ENCODE measurements around the gene DIP2C. TPM values are rescaled to one million over a fixed set of nuclear protein-coding genes. Genes with fewer than 3 reads are reported as not detected.

The DIP2C gene
- polyA plus RNA-seq, 2 donors, result 2.2 to 2.7 TPM

- Histone ChIP-seq H3K9me3 (ENCODE audit: control insufficient read depth in 2 of 2, insufficient read depth in 1 of 2, low read depth in 1 of 2, low read length in 1 of 2) (no peaks in the 10 kb centered on the region), H3K4me3 (ENCODE audit: low read depth in 1 of 2, low read length in 2 of 2) (no peak overlapping the region), H3K27me3 (ENCODE audit: control insufficient read depth in 1 of 2, insufficient read depth in 2 of 2, low read length in 2 of 2) (no peaks in the 10 kb centered on the region), H3K36me3 (ENCODE audit: control insufficient read depth in 2 of 2, insufficient read depth in 2 of 2, low read length in 1 of 2) (peaks cover 0 to 10% of the 10 kb centered on the region in 2 donors), H3K4me1 (ENCODE audit: control insufficient read depth in 2 of 2, insufficient read depth in 2 of 2, low read length in 1 of 2) (no peaks in the 10 kb centered on the region), H3K27ac (ENCODE audit: low read depth in 2 of 2, low read length in 1 of 2) (no peak overlapping the region)
- WGBS, 2 donors, result 78 to 82% methylated on average over 9 of the region's 9 CpGs
Measured at GRCh38 chr10:241966-242643, 447.4 kb downstream of the DIP2C start.

- Histone ChIP-seq H3K4me1 (ENCODE audit: control insufficient read depth in 2 of 2, insufficient read depth in 2 of 2, low read length in 1 of 2) (no peaks in the 10 kb centered on the region), H3K36me3 (ENCODE audit: control insufficient read depth in 2 of 2, insufficient read depth in 2 of 2, low read length in 1 of 2) (peaks cover 0 to 3% of the 10 kb centered on the region in 2 donors), H3K27ac (ENCODE audit: low read depth in 2 of 2, low read length in 1 of 2) (no peak overlapping the region), H3K4me3 (ENCODE audit: low read depth in 1 of 2, low read length in 2 of 2) (no peak overlapping the region), H3K9me3 (ENCODE audit: control insufficient read depth in 2 of 2, insufficient read depth in 1 of 2, low read depth in 1 of 2, low read length in 1 of 2) (no peaks in the 10 kb centered on the region), H3K27me3 (ENCODE audit: control insufficient read depth in 1 of 2, insufficient read depth in 2 of 2, low read length in 2 of 2) (no peaks in the 10 kb centered on the region)
- WGBS, 2 donors, result 76 to 81% methylated on average over 6 of the region's 6 CpGs
Measured at GRCh38 chr10:241451-241850, 448.0 kb downstream of the DIP2C start.

GRCh38 chr10:239109-239508 lies 450.4 kb downstream of the DIP2C start:
- Histone ChIP-seq H3K27ac (ENCODE audit: low read depth in 2 of 2, low read length in 1 of 2) (no peak overlapping the region), H3K9me3 (ENCODE audit: control insufficient read depth in 2 of 2, insufficient read depth in 1 of 2, low read depth in 1 of 2, low read length in 1 of 2) (no peaks in the 10 kb centered on the region)
- WGBS, 2 donors, result 91 to 96% methylated on average over 6 of the region's 6 CpGs

GRCh38 chr10:235915-236314 lies 453.6 kb downstream of the DIP2C start:
- Histone ChIP-seq H3K36me3 (ENCODE audit: control insufficient read depth in 2 of 2, insufficient read depth in 2 of 2, low read length in 1 of 2) (peaks cover 0 to 2% of the 10 kb centered on the region in 2 donors), H3K27ac (ENCODE audit: low read depth in 2 of 2, low read length in 1 of 2) (no peak overlapping the region), H3K27me3 (ENCODE audit: control insufficient read depth in 1 of 2, insufficient read depth in 2 of 2, low read length in 2 of 2) (no peaks in the 10 kb centered on the region), H3K4me1 (ENCODE audit: control insufficient read depth in 2 of 2, insufficient read depth in 2 of 2, low read length in 1 of 2) (peaks cover 0 to 2% of the 10 kb centered on the region in 2 donors), H3K9me3 (ENCODE audit: control insufficient read depth in 2 of 2, insufficient read depth in 1 of 2, low read depth in 1 of 2, low read length in 1 of 2) (no peaks in the 10 kb centered on the region), H3K4me3 (ENCODE audit: low read depth in 1 of 2, low read length in 2 of 2) (no peak overlapping the region)
- 78% methylated on average over 3 of the region's 3 CpGs for WGBS, 2 donors

More at GRCh38 chr10:239109-239508, 450.4 kb downstream of the DIP2C start:
- peaks cover 0 to 4% of the 10 kb centered on the region in 2 donors for H3K36me3 ChIP-seq (ENCODE audit: control insufficient read depth in 2 of 2, insufficient read depth in 2 of 2, low read length in 1 of 2)
- peaks cover 0 to 1% of the 10 kb centered on the region in 2 donors for H3K4me1 ChIP-seq (ENCODE audit: control insufficient read depth in 2 of 2, insufficient read depth in 2 of 2, low read length in 1 of 2)
- no peak overlapping the region for H3K4me3 ChIP-seq (ENCODE audit: low read depth in 1 of 2, low read length in 2 of 2)
- H3K27me3 ChIP-seq (ENCODE audit: control insufficient read depth in 1 of 2, insufficient read depth in 2 of 2, low read length in 2 of 2), result no peaks in the 10 kb centered on the region

GRCh38 chr10:234708-235406 lies 454.6 kb downstream of the DIP2C start:
- no peaks in the 10 kb centered on the region for H3K27me3 ChIP-seq (ENCODE audit: control insufficient read depth in 1 of 2, insufficient read depth in 2 of 2, low read length in 2 of 2)
- peaks cover 0 to 2% of the 10 kb centered on the region in 2 donors for H3K4me1 ChIP-seq (ENCODE audit: control insufficient read depth in 2 of 2, insufficient read depth in 2 of 2, low read length in 1 of 2)
- no peak overlapping the region for H3K4me3 ChIP-seq (ENCODE audit: low read depth in 1 of 2, low read length in 2 of 2)

GRCh38 chr10:232878-233277 lies 456.6 kb downstream of the DIP2C start:
- Histone ChIP-seq H3K27me3 (ENCODE audit: control insufficient read depth in 1 of 2, insufficient read depth in 2 of 2, low read length in 2 of 2) (no peaks in the 10 kb centered on the region), H3K36me3 (ENCODE audit: control insufficient read depth in 2 of 2, insufficient read depth in 2 of 2, low read length in 1 of 2) (peaks cover 0 to 2% of the 10 kb centered on the region in 2 donors), H3K9me3 (ENCODE audit: control insufficient read depth in 2 of 2, insufficient read depth in 1 of 2, low read depth in 1 of 2, low read length in 1 of 2) (no peaks in the 10 kb centered on the region), H3K27ac (ENCODE audit: low read depth in 2 of 2, low read length in 1 of 2) (no peak overlapping the region), H3K4me1 (ENCODE audit: control insufficient read depth in 2 of 2, insufficient read depth in 2 of 2, low read length in 1 of 2) (peaks cover 0 to 2% of the 10 kb centered on the region in 2 donors), H3K4me3 (ENCODE audit: low read depth in 1 of 2, low read length in 2 of 2) (no peak overlapping the region)
- WGBS, 2 donors, result 93 to 94% methylated on average over 11 of the region's 11 CpGs

More at GRCh38 chr10:234708-235406, 454.6 kb downstream of the DIP2C start:
- H3K36me3 ChIP-seq (ENCODE audit: control insufficient read depth in 2 of 2, insufficient read depth in 2 of 2, low read length in 1 of 2), result peaks cover 0 to 2% of the 10 kb centered on the region in 2 donors
- no peak overlapping the region for H3K27ac ChIP-seq (ENCODE audit: low read depth in 2 of 2, low read length in 1 of 2)
- 60 to 70% methylated on average over 9 of the region's 9 CpGs for WGBS, 2 donors
- no peaks in the 10 kb centered on the region for H3K9me3 ChIP-seq (ENCODE audit: control insufficient read depth in 2 of 2, insufficient read depth in 1 of 2, low read depth in 1 of 2, low read length in 1 of 2)

- Histone ChIP-seq H3K4me3 (ENCODE audit: low read depth in 1 of 2, low read length in 2 of 2) (no peak overlapping the region), H3K36me3 (ENCODE audit: control insufficient read depth in 2 of 2, insufficient read depth in 2 of 2, low read length in 1 of 2) (peaks cover 0 to 2% of the 10 kb centered on the region in 2 donors), H3K27me3 (ENCODE audit: control insufficient read depth in 1 of 2, insufficient read depth in 2 of 2, low read length in 2 of 2) (no peaks in the 10 kb centered on the region), H3K4me1 (ENCODE audit: control insufficient read depth in 2 of 2, insufficient read depth in 2 of 2, low read length in 1 of 2) (peaks cover 0 to 2% of the 10 kb centered on the region in 2 donors), H3K9me3 (ENCODE audit: control insufficient read depth in 2 of 2, insufficient read depth in 1 of 2, low read depth in 1 of 2, low read length in 1 of 2) (no peaks in the 10 kb centered on the region), H3K27ac (ENCODE audit: low read depth in 2 of 2, low read length in 1 of 2) (no peak overlapping the region)
- WGBS, 2 donors, result 91 to 94% methylated on average over 3 of the region's 3 CpGs
Measured at GRCh38 chr10:232061-232460, 457.4 kb downstream of the DIP2C start.

- Histone ChIP-seq H3K9me3 (ENCODE audit: control insufficient read depth in 2 of 2, insufficient read depth in 1 of 2, low read depth in 1 of 2, low read length in 1 of 2) (no peaks in the 10 kb centered on the region), H3K36me3 (ENCODE audit: control insufficient read depth in 2 of 2, insufficient read depth in 2 of 2, low read length in 1 of 2) (peaks cover 0 to 2% of the 10 kb centered on the region in 2 donors), H3K4me3 (ENCODE audit: low read depth in 1 of 2, low read length in 2 of 2) (no peak overlapping the region), H3K27me3 (ENCODE audit: control insufficient read depth in 1 of 2, insufficient read depth in 2 of 2, low read length in 2 of 2) (no peaks in the 10 kb centered on the region), H3K27ac (ENCODE audit: low read depth in 2 of 2, low read length in 1 of 2) (no peak overlapping the region), H3K4me1 (ENCODE audit: control insufficient read depth in 2 of 2, insufficient read depth in 2 of 2, low read length in 1 of 2) (peaks cover 0 to 2% of the 10 kb centered on the region in 2 donors)
- 80 to 87% methylated on average over 9 of the region's 9 CpGs for WGBS, 2 donors
Measured at GRCh38 chr10:230758-231157, 458.7 kb downstream of the DIP2C start.

- no peaks in the 10 kb centered on the region for H3K9me3 ChIP-seq (ENCODE audit: control insufficient read depth in 2 of 2, insufficient read depth in 1 of 2, low read depth in 1 of 2, low read length in 1 of 2)
- 53 to 56% methylated on average over 6 of the region's 6 CpGs for WGBS, 2 donors
- no peaks in the 10 kb centered on the region for H3K36me3 ChIP-seq (ENCODE audit: control insufficient read depth in 2 of 2, insufficient read depth in 2 of 2, low read length in 1 of 2)
- H3K27me3 ChIP-seq (ENCODE audit: control insufficient read depth in 1 of 2, insufficient read depth in 2 of 2, low read length in 2 of 2), result no peaks in the 10 kb centered on the region
- H3K27ac ChIP-seq (ENCODE audit: low read depth in 2 of 2, low read length in 1 of 2), result no peak overlapping the region
- H3K4me1 ChIP-seq (ENCODE audit: control insufficient read depth in 2 of 2, insufficient read depth in 2 of 2, low read length in 1 of 2), result no peaks in the 10 kb centered on the region
- H3K4me3 ChIP-seq (ENCODE audit: low read depth in 1 of 2, low read length in 2 of 2), result no peak overlapping the region
Measured at GRCh38 chr10:228366-228765, 461.1 kb downstream of the DIP2C start.

Data from esophagus (tissue), 2 donors.